ENCODE results near the gene LFNG. TPM values are rescaled to one million over a fixed set of nuclear protein-coding genes. Genes with fewer than 3 reads are reported as not detected.

LFNG gene
- total RNA-seq, 1 donor: 10.8 TPM

GRCh38 chr7:2521952-2522591, 2.5 kb downstream of the LFNG start:
- no peak for TF ChIP-seq CTCF (IDR thresholded peaks at IDR 0.05; ENCODE audit: insufficient read depth, low read depth, low read length)
- no peak overlapping the region for H3K4me3 ChIP-seq (ENCODE audit: low read depth, low read length)
- DNase-seq (ENCODE audit: low read depth): no peak

GRCh38 chr7:2522780-2523433, 3.3 kb downstream of the LFNG start:
- H3K4me3 ChIP-seq (ENCODE audit: low read depth, low read length): no peak overlapping the region
- TF ChIP-seq CTCF (IDR thresholded peaks at IDR 0.05; ENCODE audit: insufficient read depth, low read depth, low read length): no peak
- DNase-seq (ENCODE audit: low read depth): peak; percentile 45

DNA sequence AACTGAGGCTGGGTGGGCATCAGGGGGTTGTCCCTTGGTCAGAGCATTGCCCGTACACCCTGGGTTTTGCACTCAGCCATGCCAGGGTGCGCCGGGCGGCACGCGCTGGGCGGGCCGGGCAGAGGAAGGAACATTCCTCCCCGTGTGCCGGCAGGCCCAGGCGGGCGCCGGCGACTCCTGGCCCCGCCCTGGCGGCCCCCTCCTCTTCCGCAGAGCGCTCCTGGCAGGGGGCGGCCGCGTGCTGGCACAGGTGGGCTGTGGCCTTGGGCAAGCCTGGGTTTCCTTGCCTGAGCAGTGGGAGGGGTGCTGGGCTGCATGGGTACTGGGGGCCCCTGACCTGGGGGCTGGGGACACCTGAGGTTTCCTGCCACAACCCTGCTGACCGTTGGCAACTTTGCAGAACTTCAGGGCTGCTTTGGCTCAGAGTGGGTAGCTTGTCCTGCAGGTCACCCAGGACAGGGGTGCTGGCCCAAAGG, 3.9 kb downstream of the LFNG start:
- no peak overlapping the region for H3K4me3 ChIP-seq (ENCODE audit: low read depth, low read length)
- no peak for DNase-seq (ENCODE audit: low read depth)
- no peak for TF ChIP-seq CTCF (IDR thresholded peaks at IDR 0.05; ENCODE audit: insufficient read depth, low read depth, low read length)

- no peak for TF ChIP-seq CTCF (IDR thresholded peaks at IDR 0.05; ENCODE audit: insufficient read depth, low read depth, low read length)
- H3K4me3 ChIP-seq (ENCODE audit: low read depth, low read length): no peak overlapping the region
- DNase-seq (ENCODE audit: low read depth): peak; percentile 39
These were observed 4.6 kb downstream of the LFNG start for GRCh38 chr7:2523941-2524807.

DNA sequence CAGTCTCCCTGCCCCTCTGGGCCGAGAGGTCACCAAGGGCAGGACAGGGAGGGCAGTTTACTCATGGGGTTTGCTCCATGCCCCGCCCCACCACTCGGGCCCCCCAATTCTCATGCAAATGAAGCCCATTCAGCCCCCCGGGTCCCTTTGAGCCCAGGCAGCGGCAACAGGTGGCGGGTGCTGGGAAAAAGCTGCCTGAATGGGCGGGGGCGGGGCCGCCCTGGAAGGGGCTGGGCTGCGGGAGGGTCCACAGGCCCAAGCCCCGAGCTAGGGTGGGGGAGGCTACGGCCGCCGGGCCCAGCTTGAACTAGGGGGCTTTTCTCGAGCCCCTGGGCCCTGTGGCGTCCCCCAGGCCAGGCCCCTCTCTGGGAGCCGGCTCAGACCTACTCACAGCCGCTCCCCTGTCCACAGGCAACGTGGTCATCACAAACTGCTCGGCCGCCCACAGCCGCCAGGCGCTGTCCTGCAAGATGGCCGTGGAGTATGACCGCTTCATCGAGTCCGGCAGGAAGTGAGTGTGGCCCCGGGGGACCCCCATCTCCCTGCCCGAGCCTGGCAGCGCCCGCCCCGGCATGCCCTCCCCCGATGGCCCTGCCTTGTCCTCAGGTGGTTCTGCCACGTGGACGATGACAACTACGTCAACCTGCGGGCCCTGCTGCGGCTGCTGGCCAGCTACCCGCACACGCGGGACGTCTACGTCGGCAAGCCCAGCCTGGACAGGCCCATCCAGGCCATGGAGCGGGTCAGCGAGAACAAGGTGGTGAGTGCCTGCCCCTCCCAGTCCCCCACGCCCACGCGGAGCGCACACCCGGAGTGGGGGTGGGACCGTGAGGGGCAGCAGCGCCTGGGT, 5.5 kb downstream of the LFNG start:
- DNase-seq (ENCODE audit: low read depth): no peak
- no peak overlapping the region for H3K4me3 ChIP-seq (ENCODE audit: low read depth, low read length)
- TF ChIP-seq CTCF (IDR thresholded peaks at IDR 0.05; ENCODE audit: insufficient read depth, low read depth, low read length): no peak
